Activated T-helper 1 cell treated with Interleukin-2 at 50 U/mL for 16 hours (primary cell): ENCODE measurements around the gene NGDN.

ENCODE experiments used
- DNase-seq: peaks from one replicate; pipeline ENCODE4 v3.0.0-alpha.2; 2020; ENCODE audit warnings: low read depth

Gene NGDN

DNA sequence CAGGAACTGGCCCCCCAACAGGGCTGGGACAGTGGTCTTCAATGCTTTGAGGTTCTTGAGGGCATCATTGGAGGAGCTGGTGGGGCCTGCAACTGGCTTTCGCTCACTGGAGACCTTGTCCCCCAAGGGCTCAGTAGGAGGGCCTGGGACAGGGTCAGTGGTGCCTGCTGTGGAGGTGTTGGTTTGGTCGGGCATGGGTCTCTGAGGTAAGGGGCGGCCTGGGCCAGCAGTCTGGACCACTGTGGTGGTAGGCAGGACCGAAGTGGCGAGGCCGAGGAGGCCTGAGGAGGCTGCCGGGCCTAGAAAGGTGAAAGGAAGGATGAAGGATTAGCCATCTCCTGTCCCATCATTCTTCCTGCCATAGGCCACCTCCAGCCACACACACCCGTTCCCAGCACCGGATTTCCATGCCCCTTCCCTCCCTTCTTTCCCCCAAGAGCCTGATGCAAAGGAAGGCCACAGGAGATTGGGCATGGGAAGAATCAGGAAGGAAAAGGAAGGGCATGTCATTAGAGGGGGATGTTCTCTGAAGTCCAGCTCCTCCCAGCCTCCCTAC, 53.2 kb downstream of the NGDN start:
- no peak for DNase-seq

GRCh38 chr14:23523229-23524016, 53.9 kb downstream of the NGDN start:
- DNase-seq, result no peak

DNA sequence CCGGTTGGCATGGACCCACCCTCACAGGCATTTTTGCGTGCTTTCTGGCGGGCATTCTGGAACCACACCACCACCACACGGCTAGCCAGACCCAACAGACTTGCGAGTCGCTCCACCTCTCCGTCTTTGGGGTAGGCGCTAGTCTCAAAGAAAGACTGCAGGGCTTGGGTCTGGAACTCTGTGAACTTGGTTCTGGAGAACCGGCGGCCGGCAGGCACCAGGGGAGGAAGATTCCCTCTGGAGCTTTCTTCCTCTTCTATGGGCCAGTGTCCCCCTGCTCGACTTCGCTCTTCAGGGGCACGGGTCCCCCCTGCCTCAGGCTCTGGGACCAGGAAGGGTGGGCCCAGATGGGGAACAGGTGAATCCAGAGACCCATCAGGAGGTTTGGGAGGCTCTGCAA, 55.5 kb downstream of the NGDN start:
- DNase-seq, result no peak

- no peak for DNase-seq
Measured at GRCh38 chr14:23525611-23526010, 56.1 kb downstream of the NGDN start.
